Left ventricle myocardium inferior (tissue), 1 donor: ENCODE results near the gene NPNT. TPM values are rescaled to one million over a fixed set of nuclear protein-coding genes. Genes with fewer than 3 reads are reported as not detected.

Experiments used
- DNase-seq: peaks from one replicate; pipeline ENCODE4 v3.0.0-alpha.2; 2020
- H3K27ac ChIP-seq: fragments of 200-600 bp; replicated peaks from 2 replicates; pipeline ENCODE4 v1.8.0; 2021
- H3K27me3 ChIP-seq: fragments of 200-600 bp; 2 replicates; pipeline ENCODE4 v1.8.0; 2021; ENCODE audit warnings: low read depth
- H3K36me3 ChIP-seq: fragments of 200-600 bp; 2 replicates; pipeline ENCODE4 v1.8.0; 2021
- H3K4me1 ChIP-seq: fragments of 200-600 bp; 2 replicates; pipeline ENCODE4 v1.8.0; 2021
- H3K4me3 ChIP-seq: fragments of 200-600 bp; 2 replicates; pipeline ENCODE4 v1.8.0; 2021; ENCODE audit warnings: mild to moderate bottlenecking, moderate library complexity
- H3K9me3 ChIP-seq: fragments of 200-600 bp; replicated peaks from 2 replicates; pipeline ENCODE4 v1.8.0; 2021
- intact Hi-C: fragments of 100-400 bp; cut with micrococcal nuclease; formaldehyde crosslinking; loops from one replicate; pipeline ENCODE4 v1.11.0; 2022
- total RNA-seq: library from RNA; stranded (reverse); fragmentation: NEBNext Ultra II Directional; extraction: Animal tissue kit (Norgen Biotek cat#: 25700); gene quantifications from one replicate; pipeline ENCODE4 v1.2.1, GENCODE V29; 2021
- TF ChIP-seq, protein P1 (sequence below): fragments of 200-600 bp; IDR thresholded peaks from 2 replicates; pipeline ENCODE4 v1.8.0; 2021; ENCODE audit warnings: antibody characterized with exemption, mild to moderate bottlenecking, borderline replicate concordance
- donor health status: DM: no; HTN: yes; CAD: no; lungs with severe emphysema.

Gene NPNT
- total RNA-seq, 1 donor from 2014 or later = 2.9 TPM

DNA sequence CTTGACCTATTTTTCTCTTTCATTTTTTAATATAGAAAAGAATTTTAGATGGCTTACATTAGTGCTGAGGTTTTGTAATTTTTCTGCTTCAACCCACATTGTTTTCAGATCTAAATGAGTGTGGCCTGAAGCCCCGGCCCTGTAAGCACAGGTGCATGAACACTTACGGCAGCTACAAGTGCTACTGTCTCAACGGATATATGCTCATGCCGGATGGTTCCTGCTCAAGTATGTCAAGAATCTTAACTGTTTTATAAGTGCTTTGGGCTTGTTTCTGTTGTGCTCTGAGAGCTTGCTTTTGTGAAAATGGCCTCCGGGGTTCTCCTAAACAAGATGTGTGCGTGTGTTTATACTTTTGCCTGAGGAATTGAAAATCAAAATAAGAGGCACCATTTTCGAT lies 41.6 kb downstream of the NPNT start:
- intact Hi-C loops = no loop called here
- H3K4me1 ChIP-seq = no peaks in the 10 kb centered on the region
- H3K36me3 ChIP-seq = no peaks in the 10 kb centered on the region
- no peaks in the 10 kb centered on the region for H3K27me3 ChIP-seq
- no peak for DNase-seq
- TF ChIP-seq, protein P1, sequence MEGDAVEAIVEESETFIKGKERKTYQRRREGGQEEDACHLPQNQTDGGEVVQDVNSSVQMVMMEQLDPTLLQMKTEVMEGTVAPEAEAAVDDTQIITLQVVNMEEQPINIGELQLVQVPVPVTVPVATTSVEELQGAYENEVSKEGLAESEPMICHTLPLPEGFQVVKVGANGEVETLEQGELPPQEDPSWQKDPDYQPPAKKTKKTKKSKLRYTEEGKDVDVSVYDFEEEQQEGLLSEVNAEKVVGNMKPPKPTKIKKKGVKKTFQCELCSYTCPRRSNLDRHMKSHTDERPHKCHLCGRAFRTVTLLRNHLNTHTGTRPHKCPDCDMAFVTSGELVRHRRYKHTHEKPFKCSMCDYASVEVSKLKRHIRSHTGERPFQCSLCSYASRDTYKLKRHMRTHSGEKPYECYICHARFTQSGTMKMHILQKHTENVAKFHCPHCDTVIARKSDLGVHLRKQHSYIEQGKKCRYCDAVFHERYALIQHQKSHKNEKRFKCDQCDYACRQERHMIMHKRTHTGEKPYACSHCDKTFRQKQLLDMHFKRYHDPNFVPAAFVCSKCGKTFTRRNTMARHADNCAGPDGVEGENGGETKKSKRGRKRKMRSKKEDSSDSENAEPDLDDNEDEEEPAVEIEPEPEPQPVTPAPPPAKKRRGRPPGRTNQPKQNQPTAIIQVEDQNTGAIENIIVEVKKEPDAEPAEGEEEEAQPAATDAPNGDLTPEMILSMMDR = no peak
- H3K27ac ChIP-seq = no peak overlapping the region
- no peak overlapping the region for H3K4me3 ChIP-seq
- H3K9me3 ChIP-seq = no peaks in the 10 kb centered on the region

DNA sequence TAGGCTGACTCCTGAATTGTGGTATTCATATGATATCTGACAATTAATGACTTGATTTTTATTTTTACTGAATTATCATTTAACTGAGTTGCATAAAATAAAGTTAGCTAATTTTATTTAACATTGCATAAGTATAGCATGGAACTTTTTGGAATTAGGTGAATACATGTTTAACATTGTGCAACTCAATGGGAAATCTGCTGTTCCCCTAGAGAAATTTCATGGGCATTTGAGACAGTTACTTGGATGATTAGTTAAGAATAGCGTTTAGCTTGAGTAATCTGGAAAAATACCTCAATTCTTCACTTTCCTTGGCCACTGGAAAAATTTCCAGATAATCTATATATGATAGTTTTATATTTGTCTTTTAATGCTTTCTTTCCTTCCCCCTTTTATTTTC lies 42.5 kb downstream of the NPNT start:
- no peak for DNase-seq
- Histone ChIP-seq H3K4me1 (no peaks in the 10 kb centered on the region), H3K27me3 (no peaks in the 10 kb centered on the region), H3K36me3 (no peaks in the 10 kb centered on the region), H3K4me3 (no peak overlapping the region), H3K9me3 (no peaks in the 10 kb centered on the region), H3K27ac (no peak overlapping the region)
- TF ChIP-seq, protein P1 = no peak
- intact Hi-C loops = no loop called here

DNA sequence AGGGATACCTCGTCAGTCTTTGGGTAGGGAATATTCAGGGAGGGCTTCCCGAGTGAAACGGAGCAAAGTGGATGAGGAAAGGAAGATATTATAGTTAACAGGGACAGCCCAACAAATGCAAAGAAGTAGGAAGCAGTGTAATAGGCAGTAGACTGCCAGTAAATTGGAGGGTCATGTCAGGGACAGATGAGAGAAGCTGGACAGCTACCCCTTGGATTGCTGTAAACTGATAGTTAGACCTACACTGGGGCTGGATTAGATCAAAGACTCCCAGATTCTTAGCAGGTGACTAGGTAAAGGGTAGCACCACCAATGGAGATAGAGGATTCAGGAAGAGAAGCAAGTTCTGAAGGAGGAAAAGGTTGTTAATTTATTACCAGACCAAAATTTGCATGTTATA lies 48.0 kb downstream of the NPNT start:
- TF ChIP-seq, protein P1 = no peak
- H3K4me3 ChIP-seq = no peak overlapping the region
- no peak overlapping the region for H3K27ac ChIP-seq
- H3K4me1 ChIP-seq = peaks cover 13% of the 10 kb centered on the region
- peaks cover 21% of the 10 kb centered on the region for H3K9me3 ChIP-seq
- H3K27me3 ChIP-seq = no peaks in the 10 kb centered on the region
- DNase-seq = no peak
- no peaks in the 10 kb centered on the region for H3K36me3 ChIP-seq
- intact Hi-C loops = no loop called here

DNA sequence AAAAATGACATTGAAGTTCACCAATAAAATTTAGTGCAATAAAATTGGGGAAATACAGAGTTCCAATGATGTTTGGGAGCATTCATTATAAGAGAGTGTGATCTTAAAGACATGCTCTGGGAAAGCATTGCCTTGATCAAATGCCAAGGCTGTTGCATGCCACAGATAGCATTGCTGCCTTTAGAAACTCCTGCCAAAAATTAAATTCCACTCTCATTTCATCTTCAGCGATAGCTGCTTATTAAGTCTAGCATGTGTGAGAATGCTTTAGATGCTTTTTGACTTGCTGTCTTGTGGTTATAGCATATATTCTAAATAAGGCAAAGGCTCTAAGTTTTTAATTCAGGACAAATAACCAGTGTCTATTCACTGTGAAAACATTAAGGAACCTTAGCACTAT lies 49.3 kb downstream of the NPNT start:
- DNase-seq = no peak
- intact Hi-C loops = no loop called here
- H3K9me3 ChIP-seq = peaks cover 21% of the 10 kb centered on the region
- H3K4me1 ChIP-seq = peaks cover 13% of the 10 kb centered on the region
- H3K27ac ChIP-seq = peak overlapping the region; percentile 1
- H3K36me3 ChIP-seq = no peaks in the 10 kb centered on the region
- H3K27me3 ChIP-seq = no peaks in the 10 kb centered on the region
- H3K4me3 ChIP-seq = no peak overlapping the region
- TF ChIP-seq, protein P1 = no peak

DNA sequence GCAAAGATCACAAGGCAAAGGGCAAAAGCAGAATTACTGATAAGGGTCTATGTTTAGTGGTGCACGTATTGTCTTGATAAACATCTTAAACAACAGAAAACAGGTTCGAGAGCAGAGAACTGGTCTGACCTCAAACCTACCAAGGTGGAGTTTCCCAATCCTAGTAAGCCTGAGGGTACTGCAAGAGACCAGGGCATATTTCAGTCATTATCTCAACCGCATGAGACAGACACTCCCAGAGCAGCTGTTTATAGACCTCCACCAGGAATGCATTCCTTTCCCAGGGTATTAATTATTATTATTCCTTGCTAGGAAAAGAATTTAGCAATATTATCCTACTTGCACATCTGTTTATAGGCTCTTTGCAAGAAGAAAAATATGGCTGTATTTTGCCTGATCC lies 51.5 kb downstream of the NPNT start:
- DNase-seq = no peak
- Histone ChIP-seq H3K4me3 (no peak overlapping the region), H3K9me3 (peaks cover 21% of the 10 kb centered on the region), H3K27ac (no peak overlapping the region), H3K27me3 (no peaks in the 10 kb centered on the region), H3K4me1 (peaks cover 13% of the 10 kb centered on the region), H3K36me3 (no peaks in the 10 kb centered on the region)
- intact Hi-C loops = no loop called here
- TF ChIP-seq, protein P1 = no peak

DNA sequence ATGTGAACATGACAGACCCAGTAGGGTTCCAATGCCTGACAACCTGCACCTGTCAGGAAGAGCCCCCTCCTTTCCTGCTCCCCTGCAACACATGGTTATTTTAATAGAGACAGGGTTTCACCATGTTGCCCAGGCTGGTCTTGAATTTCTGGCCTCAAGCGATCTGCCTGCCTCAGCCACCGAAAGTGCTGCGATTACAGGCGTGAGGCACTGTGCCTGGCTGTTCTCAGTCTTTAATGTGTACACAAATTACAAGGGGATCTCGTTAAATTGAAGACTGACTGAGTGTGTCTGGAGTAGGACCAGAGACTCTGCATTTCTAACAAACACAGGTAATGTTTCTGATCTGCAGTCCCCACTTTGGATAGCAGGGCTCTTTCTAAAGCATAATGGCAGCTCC lies 55.4 kb downstream of the NPNT start:
- no peak overlapping the region for H3K4me3 ChIP-seq
- H3K9me3 ChIP-seq = peaks cover 14% of the 10 kb centered on the region
- no peaks in the 10 kb centered on the region for H3K4me1 ChIP-seq
- DNase-seq = no peak
- H3K36me3 ChIP-seq = no peaks in the 10 kb centered on the region
- TF ChIP-seq, protein P1 = no peak
- intact Hi-C loops = no loop called here
- no peaks in the 10 kb centered on the region for H3K27me3 ChIP-seq
- no peak overlapping the region for H3K27ac ChIP-seq
